IMR-90 (cell line): ENCODE data around the gene PDE6A. TPM values are rescaled to one million over a fixed set of nuclear protein-coding genes. Genes with fewer than 3 reads are reported as not detected.

Experiments used
- ATAC-seq: fragments of 200-7000 bp; cut with Tn5 transposase; 2 replicates; pipeline ENCODE4 v1.9.1; 2020; ENCODE audit warnings: low read depth, mild to moderate bottlenecking, moderate library complexity
- BruUV-seq: library from RNA; stranded (reverse); fragments of 400-500 nt; replicated peaks from 2 replicates; lab custom pipeline; 2021; lab: Mats Ljungman, UMichigan
- CTCF ChIA-PET: fragments of 300-600 bp; formaldehyde crosslinking; extraction: SDS; loops from one replicate; lab custom pipeline; 2021; ENCODE audit warnings: antibody characterized with exemption; lab: Yijun Ruan, JAX
- POLR2A ChIA-PET: fragments of 300-600 bp; sonication (Branson Sonifier 250); formaldehyde crosslinking; loops from one replicate; lab custom pipeline; 2022; ENCODE audit warnings: antibody characterized with exemption; ENCODE audit not compliant: unreplicated experiment; lab: Charles Lee
- DNase-seq: peaks from one replicate; pipeline ENCODE4 v3.0.0; 2013
- H2AFZ ChIP-seq: replicated peaks from 2 replicates; pipeline ENCODE3; 2013; ENCODE audit warnings: low read length, mild to moderate bottlenecking; ENCODE audit not compliant: poor library complexity
- H2AK5ac ChIP-seq: 2 replicates; pipeline ENCODE4 v1.6.1; 2013; ENCODE audit warnings: low read depth, low read length, inconsistent platforms
- H2AK9ac ChIP-seq: replicated peaks from 2 replicates; pipeline ENCODE3; 2013; ENCODE audit warnings: mild to moderate bottlenecking, low read depth, low read length, moderate library complexity; ENCODE audit not compliant: poor library complexity
- H2BK120ac ChIP-seq: 2 replicates; pipeline ENCODE4 v1.6.1; 2013; ENCODE audit warnings: low read depth, low read length, inconsistent platforms
- H2BK15ac ChIP-seq: 3 replicates; pipeline ENCODE4 v1.6.1; 2013; ENCODE audit warnings: low read depth, low read length, inconsistent platforms
- H2BK20ac ChIP-seq: 2 replicates; pipeline ENCODE4 v1.6.1; 2013; ENCODE audit warnings: low read depth, mild to moderate bottlenecking, inconsistent platforms, low read length, moderate library complexity
- H2BK5ac ChIP-seq: 2 replicates; pipeline ENCODE4 v1.6.1; 2013; ENCODE audit warnings: mild to moderate bottlenecking, low read depth, low read length, inconsistent platforms; ENCODE audit not compliant: poor library complexity, severe bottlenecking
- H3K14ac ChIP-seq: replicated peaks from 2 replicates; pipeline ENCODE4 v1.6.1; 2013; ENCODE audit warnings: low read depth, low read length, inconsistent platforms
- H3K18ac ChIP-seq: 2 replicates; pipeline ENCODE4 v1.6.1; 2013; ENCODE audit warnings: low read depth, low read length, control low read depth
- H3K23ac ChIP-seq: 2 replicates; pipeline ENCODE4 v1.6.1; 2013; ENCODE audit warnings: low read depth, low read length, inconsistent platforms
- H3K27ac ChIP-seq: 2 replicates; pipeline ENCODE4 v1.5.1; 2013; ENCODE audit warnings: mild to moderate bottlenecking, control low read depth, low read length; ENCODE audit not compliant: insufficient read depth
- H3K27me3 ChIP-seq: 2 replicates; pipeline ENCODE4 v1.6.1; 2013; ENCODE audit warnings: low read length; ENCODE audit not compliant: control insufficient read depth, insufficient read depth
- H3K36me3 ChIP-seq: 2 replicates; pipeline ENCODE4 v1.6.1; 2013; ENCODE audit warnings: low read length, mixed read lengths; ENCODE audit not compliant: control insufficient read depth, insufficient read depth
- H3K4ac ChIP-seq: 2 replicates; pipeline ENCODE4 v1.6.1; 2013; ENCODE audit warnings: low read depth, low read length, inconsistent platforms
- H3K4me1 ChIP-seq: 2 replicates; pipeline ENCODE4 v1.6.1; 2013; ENCODE audit warnings: low read length, mixed read lengths; ENCODE audit not compliant: control insufficient read depth, insufficient read depth
- H3K4me2 ChIP-seq: 2 replicates; pipeline ENCODE4 v1.6.1; 2013; ENCODE audit warnings: low read depth, mild to moderate bottlenecking, control low read depth, low read length, moderate library complexity
- H3K4me3 ChIP-seq: 2 replicates; pipeline ENCODE4 v1.5.1; 2013; ENCODE audit warnings: low read depth, mild to moderate bottlenecking, control low read depth, low read length, moderate library complexity; ENCODE audit not compliant: insufficient read depth
- H3K56ac ChIP-seq: 2 replicates; pipeline ENCODE4 v1.6.1; 2013; ENCODE audit warnings: low read length, inconsistent platforms; ENCODE audit not compliant: insufficient read depth; ENCODE audit errors: extremely low read depth
- H3K79me1 ChIP-seq, 2 experiments: 2 replicates each; pipeline ENCODE4 v1.6.1; 2013; ENCODE audit warnings: low read length in 2 of 2, inconsistent platforms in 1 of 2, low read depth in 1 of 2
- H3K9ac ChIP-seq: 2 replicates; pipeline ENCODE4 v1.6.1; 2013; ENCODE audit warnings: low read depth, low read length, control low read depth
- H3K9me1 ChIP-seq: 2 replicates; pipeline ENCODE4 v1.6.1; 2013; ENCODE audit warnings: low read length, inconsistent platforms; ENCODE audit not compliant: insufficient read depth
- H3K9me3 ChIP-seq: 2 replicates; pipeline ENCODE4 v1.6.1; 2013; ENCODE audit warnings: low read length; ENCODE audit not compliant: control insufficient read depth, insufficient read depth
- H4K20me1 ChIP-seq: 2 replicates; pipeline ENCODE4 v1.6.1; 2013; ENCODE audit warnings: low read length, inconsistent platforms; ENCODE audit not compliant: insufficient read depth
- H4K5ac ChIP-seq: 2 replicates; pipeline ENCODE4 v1.6.1; 2013; ENCODE audit warnings: mild to moderate bottlenecking, low read depth, low read length, control low read depth
- H4K8ac ChIP-seq, 2 experiments: 2 replicates each; pipeline ENCODE4 v1.6.1; 2013; ENCODE audit warnings: low read depth in 2 of 2, low read length in 2 of 2, control low read depth in 1 of 2, inconsistent platforms in 1 of 2
- H4K91ac ChIP-seq: 2 replicates; pipeline ENCODE4 v1.6.1; 2013; ENCODE audit warnings: low read depth, low read length, inconsistent platforms; ENCODE audit not compliant: insufficient read depth
- BHLHE40 ChIP-seq: fragments of 150-350 bp; IDR thresholded peaks from 2 replicates; pipeline ENCODE4 v1.6.1; 2016; ENCODE audit warnings: mild to moderate bottlenecking, low read depth, low read length
- MAFK ChIP-seq: IDR thresholded peaks from 2 replicates; pipeline ENCODE4 v1.6.1; 2012; ENCODE audit warnings: low read depth, low read length, improper control_type of control experiment
- POLR2A ChIP-seq: IDR thresholded peaks from 2 replicates; pipeline ENCODE4 v1.6.1; 2012; ENCODE audit warnings: mild to moderate bottlenecking, low read depth, low read length
- RAD21 ChIP-seq: IDR thresholded peaks from 2 replicates; pipeline ENCODE4 v1.6.1; 2012; ENCODE audit warnings: low read length, improper control_type of control experiment
- RCOR1 ChIP-seq: IDR thresholded peaks from 2 replicates; pipeline ENCODE4 v1.6.1; 2012; ENCODE audit warnings: mild to moderate bottlenecking, low read length, improper control_type of control experiment; ENCODE audit not compliant: insufficient replicate concordance
- RFX5 ChIP-seq: IDR thresholded peaks from 2 replicates; pipeline ENCODE4 v1.8.0; 2012; ENCODE audit warnings: low read depth, mild to moderate bottlenecking, low read length, moderate library complexity
- SMC3 ChIP-seq: fragments of 150-350 bp; IDR thresholded peaks from 2 replicates; pipeline ENCODE4 v1.6.1; 2016; ENCODE audit warnings: low read depth, mild to moderate bottlenecking, antibody characterized with exemption, low read length, moderate library complexity
- WGBS, 2 experiments: methylation state at CpG; one replicate each; pipeline versions ENCODE4 v1.1.5 to v1.1.7; 2013; ENCODE audit warnings: missing lambda C conversion rate in 2 of 2; ENCODE audit not compliant: insufficient read length in 1 of 2; ENCODE audit errors: extremely low coverage in 2 of 2; 5-methylcytosine and 5-hydroxymethylcytosine counted together
- dilution Hi-C: fragments of 300-500 bp; cut with HindIII; formaldehyde crosslinking; loops from one replicate; pipeline ENCODE4 v1.14.3; 2018; ENCODE audit warnings: low sequenced_read_pairs; ENCODE audit not compliant: unreplicated experiment
- in situ Hi-C: fragments of 300-500 bp; cut with MboI; formaldehyde crosslinking; loops from 3 replicates; pipeline ENCODE4 v1.14.3; 2019; ENCODE audit warnings: low sequenced_read_pairs, inconsistent platforms, mixed read lengths
- intact Hi-C: fragments of 100-400 bp; cut with micrococcal nuclease; formaldehyde crosslinking; loops from 2 replicates; pipeline ENCODE4 v1.10.0; 2022
- polyA plus RNA-seq, 3 experiments: library from polyadenylated mRNA; depleted of rRNA; stranded (reverse); fragments of >200 nt; gene quantifications; 2 replicates each; pipeline ENCODE4 v1.2.3, GENCODE V29; 2012; ENCODE audit warnings: low replicate concordance in 1 of 3
- total RNA-seq: library from RNA; depleted of rRNA; stranded (reverse); fragments of >200 nt; gene quantifications from 2 replicates; pipeline ENCODE4 v1.2.3, GENCODE V29; 2012
- TF ChIP-seq, protein P1 (sequence below): fragments of 150-350 bp; IDR thresholded peaks from 2 replicates; pipeline ENCODE4 v1.6.1; 2017; ENCODE audit warnings: mild to moderate bottlenecking, antibody characterized with exemption, low read length, low read depth
- TF ChIP-seq, protein P2 (sequence below): fragments of 150-350 bp; IDR thresholded peaks from 2 replicates; pipeline ENCODE4 v1.6.1; 2016; ENCODE audit warnings: low read depth, mild to moderate bottlenecking, low read length, moderate library complexity, borderline replicate concordance

PDE6A gene
- total and polyA plus RNA-seq, 2 of the 4 experiments (the other 2 are of a cell fraction) = not detected

DNA sequence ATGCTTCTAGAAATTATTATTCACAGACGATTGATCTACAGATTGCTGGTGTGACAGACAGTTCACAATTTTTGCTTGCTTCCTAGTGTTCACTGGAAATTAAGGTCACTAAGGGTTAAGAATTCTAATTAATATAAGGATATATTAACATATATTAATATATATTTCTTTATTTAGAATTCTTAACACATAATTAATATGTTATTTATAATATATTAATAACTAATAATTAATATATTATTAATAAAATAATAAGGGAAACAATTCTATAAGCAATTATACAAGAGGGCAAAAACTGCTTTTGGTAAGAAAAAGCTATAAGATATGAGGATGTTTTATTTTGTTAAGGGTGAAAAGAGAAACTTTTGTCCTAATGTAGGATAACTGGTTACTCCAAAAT lies 56.3 kb downstream of the PDE6A start:
- dilution Hi-C loops (no loop called here), in situ Hi-C loops (no loop called here), intact Hi-C loops (no loop called here)
- Histone ChIP-seq H3K36me3 (no peaks in the 10 kb centered on the region), H2BK15ac (no peak overlapping the region), H3K4ac (no peak overlapping the region), H3K4me3 (no peak overlapping the region), H3K79me1 (no peaks in the 10 kb centered on the region), H3K56ac (no peak overlapping the region), H3K9me1 (0 out of 2 replicates have a peak, but pooled peaks cover 3% of the 10 kb centered on the region), H3K14ac (no peak overlapping the region), H4K8ac (no peak overlapping the region), H2AK5ac (no peak overlapping the region), H2AK9ac (no peak overlapping the region), H4K91ac (no peak overlapping the region), H3K4me1 (0 out of 2 replicates have a peak, but pooled peaks cover 4% of the 10 kb centered on the region), H2BK120ac (no peak overlapping the region), H3K18ac (no peak overlapping the region), H3K9me3 (no peaks in the 10 kb centered on the region), H3K23ac (no peak overlapping the region), H3K27ac (no peak overlapping the region), H3K9ac (no peak overlapping the region), H2BK5ac (no peak overlapping the region), H3K27me3 (peaks cover 6% of the 10 kb centered on the region), H3K4me2 (no peak overlapping the region), H2AFZ (no peak overlapping the region), H2BK20ac (no peak overlapping the region), H4K5ac (no peak overlapping the region), H4K20me1 (no peaks in the 10 kb centered on the region)
- TF ChIP-seq, protein P1, sequence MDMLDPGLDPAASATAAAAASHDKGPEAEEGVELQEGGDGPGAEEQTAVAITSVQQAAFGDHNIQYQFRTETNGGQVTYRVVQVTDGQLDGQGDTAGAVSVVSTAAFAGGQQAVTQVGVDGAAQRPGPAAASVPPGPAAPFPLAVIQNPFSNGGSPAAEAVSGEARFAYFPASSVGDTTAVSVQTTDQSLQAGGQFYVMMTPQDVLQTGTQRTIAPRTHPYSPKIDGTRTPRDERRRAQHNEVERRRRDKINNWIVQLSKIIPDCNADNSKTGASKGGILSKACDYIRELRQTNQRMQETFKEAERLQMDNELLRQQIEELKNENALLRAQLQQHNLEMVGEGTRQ = no peak
- TF ChIP-seq BHLHE40 = no peak
- TF ChIP-seq POLR2A = no peak
- no peak for TF ChIP-seq RCOR1
- TF ChIP-seq MAFK = no peak
- no peak for TF ChIP-seq RFX5
- TF ChIP-seq SMC3 = no peak
- no peak for TF ChIP-seq RAD21
- TF ChIP-seq, protein P2, sequence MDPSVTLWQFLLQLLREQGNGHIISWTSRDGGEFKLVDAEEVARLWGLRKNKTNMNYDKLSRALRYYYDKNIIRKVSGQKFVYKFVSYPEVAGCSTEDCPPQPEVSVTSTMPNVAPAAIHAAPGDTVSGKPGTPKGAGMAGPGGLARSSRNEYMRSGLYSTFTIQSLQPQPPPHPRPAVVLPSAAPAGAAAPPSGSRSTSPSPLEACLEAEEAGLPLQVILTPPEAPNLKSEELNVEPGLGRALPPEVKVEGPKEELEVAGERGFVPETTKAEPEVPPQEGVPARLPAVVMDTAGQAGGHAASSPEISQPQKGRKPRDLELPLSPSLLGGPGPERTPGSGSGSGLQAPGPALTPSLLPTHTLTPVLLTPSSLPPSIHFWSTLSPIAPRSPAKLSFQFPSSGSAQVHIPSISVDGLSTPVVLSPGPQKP = no peak
- ChIA-PET POLR2A (interaction anchor here (0.6 kb wide), 1 partner anchor 15 kb away, joined by 7 read pairs; no protein-coding TSS in a partner anchor), CTCF (interaction anchor here (0.6 kb wide), 1 partner anchor 24 kb away, joined by 3 read pairs; no protein-coding TSS in a partner anchor)
- no CpG with 5 or more reads among the region's 1 CpG for WGBS, 2 experiments
- no peak for DNase-seq
- BruUV-seq = no TSS peak
- no peak for ATAC-seq
